ENCODE data around the gene DNAJC3. TPM values are rescaled to one million over a fixed set of nuclear protein-coding genes. Genes with fewer than 3 reads are reported as not detected.

The DNAJC3 gene
- total and polyA plus RNA-seq, 9 of the 15 experiments (the other 6 are each of a cell fraction or from before 2014, with no cell fraction given) = 7.8 to 21.8 (median 10.4) TPM

DNA sequence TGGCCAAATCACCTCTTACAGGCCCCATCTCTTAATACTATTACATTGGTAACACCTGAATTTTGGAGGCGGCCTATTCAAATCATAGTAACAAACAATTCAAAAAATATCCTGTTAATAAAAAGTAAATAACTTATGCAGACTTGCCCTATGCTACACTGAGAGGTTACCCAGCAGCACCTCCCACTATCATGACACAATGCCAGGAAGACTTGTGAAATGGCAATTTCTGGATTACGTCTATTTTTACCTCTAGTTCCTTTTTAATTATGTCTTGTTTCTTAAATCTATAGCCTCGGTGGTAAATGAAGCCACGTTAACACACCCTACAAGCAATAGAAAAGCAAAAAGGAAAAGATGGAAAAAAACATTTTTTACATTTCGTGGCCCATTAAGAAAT, 26.2 kb upstream of the DNAJC3 start:
- no peaks in the 10 kb centered on the region for H3K36me3 ChIP-seq (ENCODE audit: control insufficient read depth, insufficient read depth, low read length)
- no peaks in the 10 kb centered on the region for H3K9me3 ChIP-seq (replicated peaks; ENCODE audit: control insufficient read depth, insufficient read depth, low read depth, low read length)
- in situ Hi-C loops (cut with MboI) = no loop called here
- ChIA-PET POLR2A (no interaction called here), CTCF (ENCODE audit: low intra/inter-chr PET ratio) (no interaction called here)
- H3K4me2 ChIP-seq (ENCODE audit: insufficient read depth, low read length) = no peak overlapping the region
- H3K9me1 ChIP-seq (ENCODE audit: control insufficient read depth, insufficient read depth, low read length) = no peaks in the 10 kb centered on the region
- H3K79me2 ChIP-seq (ENCODE audit: control insufficient read depth, insufficient read depth, low read length) = no peaks in the 10 kb centered on the region
- no peak for TF ChIP-seq YY1 (IDR thresholded peaks at IDR 0.05; ENCODE audit: borderline replicate concordance in 1 of 3, control insufficient read depth in 1 of 3, extremely low read depth in 1 of 3, insufficient read depth in 3 of 3, insufficient read length in 1 of 3, insufficient replicate concordance in 2 of 3, low read depth in 1 of 3, low read length in 2 of 3)
- TF ChIP-seq, protein P1, sequence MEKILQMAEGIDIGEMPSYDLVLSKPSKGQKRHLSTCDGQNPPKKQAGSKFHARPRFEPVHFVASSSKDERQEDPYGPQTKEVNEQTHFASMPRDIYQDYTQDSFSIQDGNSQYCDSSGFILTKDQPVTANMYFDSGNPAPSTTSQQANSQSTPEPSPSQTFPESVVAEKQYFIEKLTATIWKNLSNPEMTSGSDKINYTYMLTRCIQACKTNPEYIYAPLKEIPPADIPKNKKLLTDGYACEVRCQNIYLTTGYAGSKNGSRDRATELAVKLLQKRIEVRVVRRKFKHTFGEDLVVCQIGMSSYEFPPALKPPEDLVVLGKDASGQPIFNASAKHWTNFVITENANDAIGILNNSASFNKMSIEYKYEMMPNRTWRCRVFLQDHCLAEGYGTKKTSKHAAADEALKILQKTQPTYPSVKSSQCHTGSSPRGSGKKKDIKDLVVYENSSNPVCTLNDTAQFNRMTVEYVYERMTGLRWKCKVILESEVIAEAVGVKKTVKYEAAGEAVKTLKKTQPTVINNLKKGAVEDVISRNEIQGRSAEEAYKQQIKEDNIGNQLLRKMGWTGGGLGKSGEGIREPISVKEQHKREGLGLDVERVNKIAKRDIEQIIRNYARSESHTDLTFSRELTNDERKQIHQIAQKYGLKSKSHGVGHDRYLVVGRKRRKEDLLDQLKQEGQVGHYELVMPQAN (IDR thresholded peaks at IDR 0.05; ENCODE audit: borderline replicate concordance) = no peak
- ATAC-seq = no peak
- no peaks in the 10 kb centered on the region for H4K20me1 ChIP-seq (replicated peaks; ENCODE audit: control insufficient read depth, insufficient read depth, low read length)
- H2AFZ ChIP-seq (ENCODE audit: low read depth, low read length) = no peak overlapping the region
- no peak for DNase-seq (ENCODE audit: extremely low read depth in 1 of 4, low spot score in 3 of 4)
- WGBS (ENCODE audit: insufficient coverage, low coverage, missing lambda C conversion rate) = 0% methylated on average over 5 of the region's 5 CpGs
- H3K27me3 ChIP-seq (ENCODE audit: control insufficient read depth in 2 of 2, insufficient read depth in 2 of 2, low read length in 2 of 2) = peaks cover 0 to 6% of the 10 kb centered on the region in 2 experiments; a peak in 2 of 5 replicates
- no peak overlapping the region for H3K4me3 ChIP-seq
- BruUV-seq (replicated peaks) = no TSS peak
- H3K4me1 ChIP-seq (replicated peaks in 1 of 2; ENCODE audit: control insufficient read depth in 2 of 2, insufficient read depth in 2 of 2, low read length in 2 of 2) = no peaks in the 10 kb centered on the region
- H3K9ac ChIP-seq (ENCODE audit: insufficient read depth in 1 of 2, low read depth in 2 of 2, low read length in 2 of 2) = no peak overlapping the region
- no peak overlapping the region for H3K27ac ChIP-seq (ENCODE audit: extremely low read depth, low read depth, low read length)
- intact Hi-C loops (cut with micrococcal nuclease) = no loop called here
- no peak for FAIRE-seq

Measured in K562 (cell line).